Adrenal gland (tissue), 12 donors: ENCODE data around the gene HTR4. TPM values are rescaled to one million over a fixed set of nuclear protein-coding genes. Genes with fewer than 3 reads are reported as not detected.

ENCODE experiments used
- DNase-seq, 7 donors: peaks; one replicate each; pipeline ENCODE4 v3.0.0-alpha.2; 2019 to 2020
- H3K27ac ChIP-seq, 5 donors: fragments of 200-600 bp; sonication (generic) in 4 of 5; 1 replicate in 3 of 5; 2 replicates in 2 of 5; pipeline versions ENCODE4 v1.5.1 to v1.8.0; 2016 to 2020; ENCODE audit warnings: mild to moderate bottlenecking in 1 of 5
- H3K27me3 ChIP-seq: fragments of 200-600 bp; 2 replicates; pipeline ENCODE4 v1.8.0; 2021
- H3K36me3 ChIP-seq, 2 donors: fragments of 200-600 bp; replicated peaks in 1 of 2; 1 replicate in 1 of 2; 2 replicates in 1 of 2; pipeline versions ENCODE4 v1.5.1 to v1.8.0; 2018 to 2022
- H3K4me1 ChIP-seq, 2 donors: fragments of 200-600 bp; replicated peaks in 1 of 2; 1 replicate in 1 of 2; 2 replicates in 1 of 2; pipeline versions ENCODE4 v1.5.1 to v1.8.0; 2018 to 2021
- H3K4me3 ChIP-seq, 4 donors: fragments of 200-600 bp; sonication (generic) in 3 of 4; one replicate each; pipeline ENCODE4 v1.5.1; 2016 to 2018
- H3K9me3 ChIP-seq, 3 donors: fragments of 200-600 bp; sonication (generic) in 1 of 3; replicated peaks in 1 of 3; 1 replicate in 2 of 3; 2 replicates in 1 of 3; pipeline versions ENCODE4 v1.5.1 to v1.8.0; 2016 to 2021
- POLR2A ChIP-seq, 2 donors: fragments of 450-650 bp; IDR thresholded peaks; one replicate each; pipeline ENCODE4 v1.6.1; 2017; ENCODE audit warnings: antibody characterized with exemption in 2 of 2, mild to moderate bottlenecking in 2 of 2, moderate library complexity in 1 of 2
- WGBS, 4 donors: extraction: QIAGEN DNeasy Blood & Tissue Kit in 2 of 4; methylation state at CpG; one replicate each; pipeline versions ENCODE4 v1.1.5 to v1.1.7; 2013 to 2017; 5-methylcytosine and 5-hydroxymethylcytosine counted together
- intact Hi-C, 2 donors: fragments of 100-400 bp; cut with DNase I; formaldehyde crosslinking; loops; one replicate each; pipeline versions ENCODE4 v1.14.1 to v1.15.0; 2022 to 2023
- polyA plus RNA-seq, 3 donors: library from polyadenylated mRNA; stranded (reverse); fragments of 200-250 nt in 2 of 3; fragments of 350-450 nt in 1 of 3; fragmentation: Illumina TruSeq in 1 of 3; extraction: RNeasy Lipid Tissue Mini Kit (QIAGEN cat#74804) in 1 of 3; gene quantifications; one replicate each; pipeline ENCODE4 v1.2.3, GENCODE V29; 2013 to 2014
- total RNA-seq, 9 donors: library from RNA; depleted of rRNA in 4 of 9; stranded (reverse); fragments of >200 nt in 4 of 9; fragments of 120-200 nt in 1 of 9; fragmentation: NEBNext Ultra II Directional in 1 of 9; extraction: Animal tissue kit (Norgen Biotek cat#: 25700) in 1 of 9; gene quantifications; one replicate each; pipeline versions ENCODE4 v1.1.0 to v1.2.4, GENCODE V29; 2013 to 2023
- TF ChIP-seq, protein P1 (sequence below), 6 experiments: fragments of 450-650 bp in 4 of 6; fragments of 200-600 bp in 2 of 6; sonication (generic) in 1 of 6; IDR thresholded peaks; 1 replicate in 5 of 6; 2 replicates in 1 of 6; pipeline versions ENCODE4 v1.5.1 to v1.8.0; 2016 to 2021; ENCODE audit warnings: antibody characterized with exemption in 6 of 6, mild to moderate bottlenecking in 2 of 6, moderate library complexity in 1 of 6
- donor health status: healthy with polysubstance abuse.
- donor health status: Bipolar disorder and iron deficiency.
- donor health status: DM: yes; HTN: yes; CAD: no.
- donor health status: DM: no; HTN: no; CAD: no.
- donor health status: DM: no; HTN: no; CAD: no.
- donor health status: DM: yes; HTN: yes; CAD: no.

HTR4 gene
- total and polyA plus RNA-seq, 12 donors = 0.11 to 2.6 (median 0.83) TPM; not detected in 1

DNA sequence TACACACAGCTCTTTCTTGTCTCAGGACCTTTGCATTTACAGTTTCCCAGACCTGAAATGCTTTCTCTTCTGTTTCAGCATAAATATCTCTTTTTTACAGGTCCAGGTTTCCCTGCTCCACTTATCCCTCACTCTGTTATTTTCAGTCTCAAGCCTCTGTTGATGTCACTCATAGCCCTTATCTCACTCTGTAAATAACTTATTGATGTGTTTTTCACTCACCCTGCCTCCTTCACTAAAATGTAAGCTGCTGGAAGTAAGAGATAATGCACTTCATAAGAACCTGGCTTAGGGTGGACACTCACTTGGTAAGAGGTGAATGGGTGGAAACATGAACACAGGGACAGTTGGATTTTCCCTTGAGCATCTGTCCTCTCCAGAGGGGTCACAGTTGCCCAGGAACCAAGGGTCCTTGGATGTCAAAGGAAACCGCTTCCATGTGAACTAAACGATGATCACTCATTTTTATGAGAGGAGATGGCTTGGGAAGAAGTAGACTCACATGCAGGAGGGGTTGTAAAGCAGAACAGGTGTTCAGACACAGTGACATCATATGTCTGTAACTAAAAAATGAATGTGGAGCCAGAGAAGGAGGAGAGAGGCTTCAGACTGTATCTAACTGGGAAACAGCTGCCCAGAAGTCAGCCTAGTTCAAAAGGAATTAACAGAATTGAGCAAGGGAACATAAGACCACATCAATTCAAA lies 5.5 kb upstream of the HTR4 start:
- no peaks in the 10 kb centered on the region for H3K27me3 ChIP-seq
- DNase-seq = no peak
- H3K36me3 ChIP-seq = no peaks in the 10 kb centered on the region
- intact Hi-C loops = no loop called here
- no peak overlapping the region for H3K27ac ChIP-seq
- no peaks in the 10 kb centered on the region for H3K9me3 ChIP-seq
- 48 to 85% (median 73%) methylated on average over 2 of the region's 2 CpGs for WGBS, 4 donors
- H3K4me3 ChIP-seq = no peak overlapping the region
- no peak for TF ChIP-seq POLR2A (IDR thresholded peaks at IDR 0.05)
- TF ChIP-seq, protein P1, sequence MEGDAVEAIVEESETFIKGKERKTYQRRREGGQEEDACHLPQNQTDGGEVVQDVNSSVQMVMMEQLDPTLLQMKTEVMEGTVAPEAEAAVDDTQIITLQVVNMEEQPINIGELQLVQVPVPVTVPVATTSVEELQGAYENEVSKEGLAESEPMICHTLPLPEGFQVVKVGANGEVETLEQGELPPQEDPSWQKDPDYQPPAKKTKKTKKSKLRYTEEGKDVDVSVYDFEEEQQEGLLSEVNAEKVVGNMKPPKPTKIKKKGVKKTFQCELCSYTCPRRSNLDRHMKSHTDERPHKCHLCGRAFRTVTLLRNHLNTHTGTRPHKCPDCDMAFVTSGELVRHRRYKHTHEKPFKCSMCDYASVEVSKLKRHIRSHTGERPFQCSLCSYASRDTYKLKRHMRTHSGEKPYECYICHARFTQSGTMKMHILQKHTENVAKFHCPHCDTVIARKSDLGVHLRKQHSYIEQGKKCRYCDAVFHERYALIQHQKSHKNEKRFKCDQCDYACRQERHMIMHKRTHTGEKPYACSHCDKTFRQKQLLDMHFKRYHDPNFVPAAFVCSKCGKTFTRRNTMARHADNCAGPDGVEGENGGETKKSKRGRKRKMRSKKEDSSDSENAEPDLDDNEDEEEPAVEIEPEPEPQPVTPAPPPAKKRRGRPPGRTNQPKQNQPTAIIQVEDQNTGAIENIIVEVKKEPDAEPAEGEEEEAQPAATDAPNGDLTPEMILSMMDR (IDR thresholded peaks at IDR 0.05) = no peak
- no peaks in the 10 kb centered on the region for H3K4me1 ChIP-seq

DNA sequence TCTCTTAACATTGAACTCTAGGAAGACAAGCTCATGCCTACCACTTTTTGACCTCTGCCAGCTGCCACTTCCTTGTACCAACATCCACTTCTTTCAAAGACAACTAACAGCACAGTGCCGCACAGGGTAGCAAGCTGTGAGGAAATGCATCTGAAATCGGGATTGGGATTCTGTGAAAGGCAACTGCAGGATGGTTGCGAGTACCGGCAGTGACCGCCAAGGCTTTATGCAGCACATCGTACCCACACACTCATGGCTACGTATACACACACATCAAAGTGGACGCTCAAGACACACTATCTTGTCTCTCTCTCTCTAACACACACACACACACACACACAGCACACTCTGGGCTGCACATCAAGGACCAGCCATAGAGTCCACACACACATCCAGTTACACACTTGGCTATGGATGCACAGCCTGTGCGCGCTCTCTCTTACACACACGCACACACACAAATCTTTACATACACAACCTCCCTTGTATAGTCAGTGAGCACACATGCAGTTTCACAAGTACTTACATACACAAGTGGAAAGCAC lies 964 bp downstream of the HTR4 start:
- intact Hi-C loops = no loop called here
- Histone ChIP-seq H3K27me3 (peaks cover 17% of the 10 kb centered on the region), H3K36me3 (no peaks in the 10 kb centered on the region), H3K4me3 (peak overlapping the region in 1 of 4 donors; percentile 51), H3K4me1 (peaks cover 0 to 6% of the 10 kb centered on the region in 2 donors), H3K9me3 (no peaks in the 10 kb centered on the region), H3K27ac (peak overlapping the region in 1 of 5 donors; percentile 45)
- whole genome bisulfite sequencing, 4 donors = 67 to 75% (median 73%) methylated on average over 11 of the region's 11 CpGs
- TF ChIP-seq POLR2A (IDR thresholded peaks at IDR 0.05) = no peak
- TF ChIP-seq, protein P1 (IDR thresholded peaks at IDR 0.05) = no peak
- DNase-seq = no peak

DNA sequence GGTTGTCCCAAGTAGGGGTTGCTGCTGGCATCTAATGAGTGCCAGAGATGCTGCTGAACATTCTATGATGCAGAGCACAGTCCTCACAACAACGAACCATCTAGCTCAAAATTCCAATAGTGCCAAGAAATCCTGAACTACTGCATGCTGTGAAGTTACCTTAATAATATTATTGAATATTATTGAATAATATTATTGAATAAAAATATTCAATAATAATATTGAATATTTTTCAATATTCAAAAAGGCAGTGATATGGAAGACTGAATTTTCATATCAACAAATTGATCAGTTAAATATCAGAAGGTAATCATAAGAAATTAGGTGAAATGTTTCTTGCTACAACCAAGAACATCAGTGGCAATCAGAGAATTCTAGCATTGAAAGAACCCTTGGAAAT lies 2.8 kb downstream of the HTR4 start:
- WGBS, 4 donors = 63 to 82% (median 76%) methylated on average over 1 of the region's 1 CpG
- Histone ChIP-seq H3K36me3 (no peaks in the 10 kb centered on the region), H3K27me3 (peaks cover 18% of the 10 kb centered on the region), H3K27ac (no peak overlapping the region), H3K9me3 (no peaks in the 10 kb centered on the region), H3K4me1 (peaks cover 0 to 6% of the 10 kb centered on the region in 2 donors), H3K4me3 (no peak overlapping the region)
- no peak for DNase-seq
- TF ChIP-seq, protein P1 (IDR thresholded peaks at IDR 0.05) = no peak
- no peak for TF ChIP-seq POLR2A (IDR thresholded peaks at IDR 0.05)
- intact Hi-C loops = no loop called here

DNA sequence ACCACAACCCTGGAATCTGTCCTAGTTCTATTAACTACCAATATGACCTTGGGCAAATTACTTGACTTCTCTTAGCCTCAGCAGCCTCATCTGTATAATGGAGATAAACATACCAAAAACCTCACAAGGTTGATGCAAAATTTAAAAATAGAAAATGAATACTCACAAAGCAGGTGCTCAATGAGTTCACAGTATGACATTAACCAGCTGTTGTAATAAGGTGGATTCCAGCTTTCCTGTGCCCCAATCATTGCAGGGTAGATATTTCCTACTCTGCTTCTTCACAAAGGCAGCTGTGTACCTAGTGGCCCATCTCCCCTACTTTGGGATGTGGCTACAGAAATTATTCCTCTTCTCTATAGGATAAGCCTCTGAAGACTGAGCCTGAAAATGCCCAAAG lies 8.8 kb downstream of the HTR4 start:
- DNase-seq = no peak
- intact Hi-C loops = no loop called here
- Histone ChIP-seq H3K4me3 (no peak overlapping the region), H3K9me3 (no peaks in the 10 kb centered on the region), H3K36me3 (no peaks in the 10 kb centered on the region), H3K27ac (no peak overlapping the region), H3K27me3 (peaks cover 3% of the 10 kb centered on the region), H3K4me1 (no peaks in the 10 kb centered on the region)
- TF ChIP-seq POLR2A (IDR thresholded peaks at IDR 0.05) = no peak
- TF ChIP-seq, protein P1 (IDR thresholded peaks at IDR 0.05) = no peak
